ENCODE data around the gene MIDN.

The MIDN gene

DNA sequence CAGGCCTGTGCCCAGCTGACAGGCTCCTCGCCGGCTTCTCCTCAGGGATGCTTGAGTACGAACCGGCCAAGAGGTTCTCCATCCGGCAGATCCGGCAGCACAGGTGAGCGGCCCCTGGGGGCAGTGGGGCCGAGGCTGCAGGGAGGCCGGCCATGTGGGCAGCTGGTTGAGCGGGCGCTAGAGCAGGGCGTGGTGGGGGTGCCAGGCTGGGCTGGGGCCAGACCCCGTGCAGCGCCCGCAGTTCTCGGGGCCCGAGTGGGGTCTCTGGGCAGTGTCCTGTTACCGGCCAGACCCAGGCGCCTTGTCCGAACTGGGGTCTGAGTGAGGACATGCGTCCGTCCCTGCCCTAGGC, 26.5 kb upstream of the MIDN start:
- Histone ChIP-seq H3K27me3 (replicated peaks in 2 of 5; ENCODE audit: control insufficient read depth in 4 of 5, insufficient read depth in 5 of 5, low read length in 4 of 5) (no peaks in the 10 kb centered on the region), H3K36me3 (ENCODE audit: control insufficient read depth in 4 of 4, insufficient read depth in 4 of 4, low read length in 3 of 4) (peaks cover 0 to 70% (median 43%) of the 10 kb centered on the region in 4 experiments), H3K9me3 (ENCODE audit: control extremely low read depth in 1 of 5, control insufficient read depth in 4 of 5, insufficient read depth in 2 of 5, low read depth in 1 of 5, low read length in 4 of 5) (no peaks in the 10 kb centered on the region), H3K4me3 (ENCODE audit: control insufficient read depth in 1 of 7, extremely low read depth in 1 of 7, insufficient read depth in 4 of 7, low read depth in 2 of 7, low read length in 6 of 7) (no peak overlapping the region), H3K27ac (ENCODE audit: insufficient read depth in 1 of 2, low read depth in 1 of 2, low read length in 2 of 2, poor library complexity in 1 of 2, severe bottlenecking in 2 of 2) (no peak overlapping the region), H3K4me1 (ENCODE audit: control extremely low read depth in 1 of 4, control insufficient read depth in 4 of 4, insufficient read depth in 4 of 4, low read length in 3 of 4) (peaks cover 0 to 4% (median 0%) of the 10 kb centered on the region in 4 experiments)
- ChIA-PET CTCF (interaction anchor here (0.6 to 4.6 kb wide), 11 partner anchors 8 to 157 kb away, joined by 3 to 33 read pairs (median 6); partner anchors contain the start of gene ATP5F1D), POLR2A (no interaction called here)
- no peak for DNase-seq
- WGBS (ENCODE audit: insufficient coverage): 97% methylated on average over 22 of the region's 22 CpGs

DNA sequence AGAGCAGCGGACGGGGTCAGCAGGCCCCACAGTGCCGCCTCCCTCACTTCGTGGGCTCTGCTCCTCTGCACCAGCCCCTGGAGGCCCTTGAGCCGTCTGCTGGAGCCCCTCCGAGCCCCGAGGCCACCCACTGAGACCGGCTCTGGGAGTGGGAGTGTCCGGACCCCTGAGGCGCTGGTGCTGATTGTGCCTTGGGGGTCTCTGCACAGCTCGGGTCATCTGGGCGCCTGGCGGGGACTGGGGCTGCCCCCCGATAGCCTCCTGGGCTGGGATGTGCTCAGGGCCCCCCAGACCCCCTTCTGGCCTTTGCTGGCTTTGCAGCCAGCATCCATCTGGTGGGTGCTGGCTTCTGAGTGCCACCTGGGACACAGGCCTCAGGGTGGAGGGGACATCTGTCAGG, 26.0 kb upstream of the MIDN start:
- ChIA-PET CTCF (interaction anchor here (0.6 to 4.6 kb wide), 9 partner anchors 10 to 158 kb away, joined by 3 to 33 read pairs (median 6); partner anchors contain the start of gene ATP5F1D), POLR2A (no interaction called here)
- no peaks in the 10 kb centered on the region for H3K27me3 ChIP-seq (replicated peaks in 2 of 5; ENCODE audit: control insufficient read depth in 4 of 5, insufficient read depth in 5 of 5, low read length in 4 of 5)
- WGBS (ENCODE audit: insufficient coverage): 98% methylated on average over 14 of the region's 14 CpGs
- H3K9me3 ChIP-seq (ENCODE audit: control extremely low read depth in 1 of 5, control insufficient read depth in 4 of 5, insufficient read depth in 2 of 5, low read depth in 1 of 5, low read length in 4 of 5): no peaks in the 10 kb centered on the region
- DNase-seq: no peak
- H3K4me3 ChIP-seq (ENCODE audit: control insufficient read depth in 1 of 7, extremely low read depth in 1 of 7, insufficient read depth in 4 of 7, low read depth in 2 of 7, low read length in 6 of 7): no peak overlapping the region
- peaks cover 0 to 4% (median 0%) of the 10 kb centered on the region in 4 experiments for H3K4me1 ChIP-seq (ENCODE audit: control extremely low read depth in 1 of 4, control insufficient read depth in 4 of 4, insufficient read depth in 4 of 4, low read length in 3 of 4)
- no peak overlapping the region for H3K27ac ChIP-seq (ENCODE audit: insufficient read depth in 1 of 2, low read depth in 1 of 2, low read length in 2 of 2, poor library complexity in 1 of 2, severe bottlenecking in 2 of 2)
- peaks cover 2 to 72% (median 45%) of the 10 kb centered on the region in 4 experiments for H3K36me3 ChIP-seq (ENCODE audit: control insufficient read depth in 4 of 4, insufficient read depth in 4 of 4, low read length in 3 of 4)

DNA sequence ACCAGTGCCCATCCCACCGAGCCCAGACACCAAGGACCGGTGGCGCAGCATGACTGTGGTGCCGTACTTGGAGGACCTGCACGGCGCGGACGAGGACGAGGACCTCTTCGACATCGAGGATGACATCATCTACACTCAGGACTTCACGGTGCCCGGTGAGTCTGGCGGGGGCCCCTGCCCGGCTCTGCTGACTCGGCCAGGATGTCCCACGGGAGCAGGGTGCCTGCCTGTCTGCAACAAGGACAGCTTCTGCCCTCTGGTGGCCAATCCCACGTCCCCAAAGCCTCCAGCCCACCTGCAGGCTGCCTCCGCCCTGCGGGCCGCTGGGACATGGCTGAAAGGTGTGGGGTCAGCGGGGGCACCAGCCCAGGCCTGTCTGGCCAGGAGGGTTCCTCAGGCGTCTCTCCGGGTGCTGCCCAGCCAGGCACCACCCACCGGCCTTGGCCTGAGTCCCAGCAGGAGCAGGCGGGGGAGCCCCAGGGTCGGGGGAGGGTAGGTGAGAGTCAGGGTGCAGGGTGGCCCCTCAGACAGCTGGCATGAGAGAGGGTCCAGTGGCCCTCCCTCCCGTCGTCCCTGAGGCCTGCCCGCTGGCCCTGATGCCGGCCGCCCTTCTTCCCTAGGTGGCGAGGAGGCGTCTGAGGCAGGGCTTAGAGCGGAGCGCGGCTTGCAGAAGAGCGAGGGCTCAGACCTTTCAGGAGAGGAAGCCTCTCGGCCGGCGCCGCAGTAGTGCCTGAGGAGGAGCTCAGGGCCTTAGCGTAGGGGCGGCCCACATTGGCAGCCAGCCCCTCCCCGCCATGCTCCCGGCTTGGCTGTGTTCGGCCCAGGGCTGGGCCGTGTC, 25.1 kb upstream of the MIDN start:
- Histone ChIP-seq H3K9me3 (ENCODE audit: control extremely low read depth in 1 of 5, control insufficient read depth in 4 of 5, insufficient read depth in 2 of 5, low read depth in 1 of 5, low read length in 4 of 5) (no peaks in the 10 kb centered on the region), H3K4me1 (ENCODE audit: control extremely low read depth in 1 of 4, control insufficient read depth in 4 of 4, insufficient read depth in 4 of 4, low read length in 3 of 4) (peaks cover 0 to 3% (median 0%) of the 10 kb centered on the region in 4 experiments), H3K27ac (ENCODE audit: insufficient read depth in 1 of 2, low read depth in 1 of 2, low read length in 2 of 2, poor library complexity in 1 of 2, severe bottlenecking in 2 of 2) (no peak overlapping the region), H3K36me3 (ENCODE audit: control insufficient read depth in 4 of 4, insufficient read depth in 4 of 4, low read length in 3 of 4) (peaks cover 2 to 79% (median 49%) of the 10 kb centered on the region in 4 experiments), H3K4me3 (ENCODE audit: control insufficient read depth in 1 of 7, extremely low read depth in 1 of 7, insufficient read depth in 4 of 7, low read depth in 2 of 7, low read length in 6 of 7) (no peak overlapping the region), H3K27me3 (replicated peaks in 2 of 5; ENCODE audit: control insufficient read depth in 4 of 5, insufficient read depth in 5 of 5, low read length in 4 of 5) (no peaks in the 10 kb centered on the region)
- 92% methylated on average over 38 of the region's 48 CpGs for WGBS (ENCODE audit: insufficient coverage)
- peak in 2 of 3 donors; percentile 52 to 59 for DNase-seq
- POLR2A ChIA-PET: interaction anchor here (0.6 to 0.9 kb wide), 2 partner anchors 17 to 46 kb away, joined by 3 read pairs; no protein-coding TSS in a partner anchor
- CTCF ChIA-PET: interaction anchor here (0.9 to 4.6 kb wide), 10 partner anchors 11 to 159 kb away, joined by 3 to 33 read pairs (median 5); partner anchors contain the start of gene ATP5F1D

DNA sequence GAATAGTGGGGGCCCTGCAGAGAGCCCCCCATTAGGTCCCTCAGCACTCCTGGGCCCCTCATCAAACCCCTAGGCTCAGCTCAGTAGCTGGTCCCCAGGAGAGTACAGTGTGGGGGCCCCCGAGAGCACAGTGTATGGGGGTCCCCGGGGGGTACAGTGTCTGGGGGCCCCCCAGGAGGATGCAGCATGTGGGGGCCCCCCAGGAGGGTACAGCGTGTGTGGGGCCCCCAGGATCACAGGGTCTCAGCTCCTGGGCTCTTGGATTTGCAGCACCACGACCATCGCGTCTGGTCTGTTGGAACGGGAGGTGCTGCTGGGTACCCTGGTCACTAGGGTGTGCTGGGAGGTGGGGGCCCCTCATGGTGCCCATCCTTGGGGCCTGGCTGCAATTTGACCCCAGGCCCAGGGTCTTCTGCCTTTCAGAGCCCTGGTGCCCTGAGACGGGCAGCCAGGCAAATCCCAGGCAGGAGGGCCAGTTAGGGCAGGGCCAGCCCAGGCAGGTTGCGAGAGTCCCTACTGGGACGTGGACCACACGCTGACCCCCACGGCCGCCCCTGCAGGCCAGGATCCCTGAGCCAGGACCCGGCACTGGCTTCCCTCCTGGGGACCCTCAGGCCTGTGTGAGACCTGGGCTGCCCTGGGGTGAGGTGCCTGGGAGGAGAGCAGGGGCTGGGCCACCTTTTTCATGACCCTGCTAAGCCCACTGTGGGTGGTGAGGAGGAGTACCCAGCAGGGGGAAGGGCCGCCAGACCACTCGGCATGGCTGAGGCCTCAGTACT, 24.1 kb upstream of the MIDN start:
- Histone ChIP-seq H3K4me3 (ENCODE audit: control insufficient read depth in 1 of 7, extremely low read depth in 1 of 7, insufficient read depth in 4 of 7, low read depth in 2 of 7, low read length in 6 of 7) (no peak overlapping the region), H3K9me3 (ENCODE audit: control extremely low read depth in 1 of 5, control insufficient read depth in 4 of 5, insufficient read depth in 2 of 5, low read depth in 1 of 5, low read length in 4 of 5) (no peaks in the 10 kb centered on the region), H3K4me1 (ENCODE audit: control extremely low read depth in 1 of 4, control insufficient read depth in 4 of 4, insufficient read depth in 4 of 4, low read length in 3 of 4) (no peaks in the 10 kb centered on the region), H3K36me3 (ENCODE audit: control insufficient read depth in 4 of 4, insufficient read depth in 4 of 4, low read length in 3 of 4) (peaks cover 2 to 79% (median 48%) of the 10 kb centered on the region in 4 experiments), H3K27ac (ENCODE audit: insufficient read depth in 1 of 2, low read depth in 1 of 2, low read length in 2 of 2, poor library complexity in 1 of 2, severe bottlenecking in 2 of 2) (no peak overlapping the region), H3K27me3 (replicated peaks in 2 of 5; ENCODE audit: control insufficient read depth in 4 of 5, insufficient read depth in 5 of 5, low read length in 4 of 5) (no peaks in the 10 kb centered on the region)
- POLR2A ChIA-PET: interaction anchor here (0.6 to 0.7 kb wide), 2 partner anchors 15 to 45 kb away, joined by 3 to 5 read pairs; no protein-coding TSS in a partner anchor
- 97% methylated on average over 14 of the region's 16 CpGs for WGBS (ENCODE audit: insufficient coverage)
- CTCF ChIA-PET: interaction anchor here (1.0 to 4.6 kb wide), 4 partner anchors 12 to 90 kb away, joined by 4 to 33 read pairs (median 8); no protein-coding TSS in a partner anchor
- DNase-seq: no peak

DNA sequence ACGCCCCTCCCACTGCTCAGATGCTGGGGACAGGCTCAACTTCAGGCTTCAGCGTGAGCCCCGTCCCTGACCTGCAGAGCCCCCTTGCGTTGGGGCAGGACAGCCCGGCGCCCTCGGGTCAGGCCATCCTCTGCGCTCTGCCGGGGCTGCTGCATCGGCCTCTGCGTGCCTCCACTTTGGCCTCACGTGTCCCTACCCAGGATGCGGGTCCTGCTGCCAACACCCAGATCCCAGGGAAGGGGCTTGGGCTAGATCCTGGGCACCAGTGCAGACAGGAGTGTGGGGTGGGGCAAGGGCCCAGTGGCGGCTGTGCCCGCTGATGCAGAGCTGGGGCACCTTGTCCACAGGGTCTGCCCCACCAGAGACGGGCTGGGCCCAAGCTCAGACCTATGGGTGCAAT, 23.5 kb upstream of the MIDN start:
- no peak for DNase-seq
- H3K27ac ChIP-seq (ENCODE audit: insufficient read depth in 1 of 2, low read depth in 1 of 2, low read length in 2 of 2, poor library complexity in 1 of 2, severe bottlenecking in 2 of 2): no peak overlapping the region
- H3K9me3 ChIP-seq (ENCODE audit: control extremely low read depth in 1 of 5, control insufficient read depth in 4 of 5, insufficient read depth in 2 of 5, low read depth in 1 of 5, low read length in 4 of 5): no peaks in the 10 kb centered on the region
- 96% methylated on average over 15 of the region's 16 CpGs for WGBS (ENCODE audit: insufficient coverage)
- CTCF ChIA-PET: no interaction called here
- no peak overlapping the region for H3K4me3 ChIP-seq (ENCODE audit: control insufficient read depth in 1 of 7, extremely low read depth in 1 of 7, insufficient read depth in 4 of 7, low read depth in 2 of 7, low read length in 6 of 7)
- no peaks in the 10 kb centered on the region for H3K27me3 ChIP-seq (replicated peaks in 2 of 5; ENCODE audit: control insufficient read depth in 4 of 5, insufficient read depth in 5 of 5, low read length in 4 of 5)
- POLR2A ChIA-PET: interaction anchor here (0.7 kb wide), 1 partner anchor 16 kb away, joined by 5 read pairs; no protein-coding TSS in a partner anchor
- no peaks in the 10 kb centered on the region for H3K4me1 ChIP-seq (ENCODE audit: control extremely low read depth in 1 of 4, control insufficient read depth in 4 of 4, insufficient read depth in 4 of 4, low read length in 3 of 4)
- H3K36me3 ChIP-seq (ENCODE audit: control insufficient read depth in 4 of 4, insufficient read depth in 4 of 4, low read length in 3 of 4): peaks cover 2 to 77% (median 47%) of the 10 kb centered on the region in 4 experiments

DNA sequence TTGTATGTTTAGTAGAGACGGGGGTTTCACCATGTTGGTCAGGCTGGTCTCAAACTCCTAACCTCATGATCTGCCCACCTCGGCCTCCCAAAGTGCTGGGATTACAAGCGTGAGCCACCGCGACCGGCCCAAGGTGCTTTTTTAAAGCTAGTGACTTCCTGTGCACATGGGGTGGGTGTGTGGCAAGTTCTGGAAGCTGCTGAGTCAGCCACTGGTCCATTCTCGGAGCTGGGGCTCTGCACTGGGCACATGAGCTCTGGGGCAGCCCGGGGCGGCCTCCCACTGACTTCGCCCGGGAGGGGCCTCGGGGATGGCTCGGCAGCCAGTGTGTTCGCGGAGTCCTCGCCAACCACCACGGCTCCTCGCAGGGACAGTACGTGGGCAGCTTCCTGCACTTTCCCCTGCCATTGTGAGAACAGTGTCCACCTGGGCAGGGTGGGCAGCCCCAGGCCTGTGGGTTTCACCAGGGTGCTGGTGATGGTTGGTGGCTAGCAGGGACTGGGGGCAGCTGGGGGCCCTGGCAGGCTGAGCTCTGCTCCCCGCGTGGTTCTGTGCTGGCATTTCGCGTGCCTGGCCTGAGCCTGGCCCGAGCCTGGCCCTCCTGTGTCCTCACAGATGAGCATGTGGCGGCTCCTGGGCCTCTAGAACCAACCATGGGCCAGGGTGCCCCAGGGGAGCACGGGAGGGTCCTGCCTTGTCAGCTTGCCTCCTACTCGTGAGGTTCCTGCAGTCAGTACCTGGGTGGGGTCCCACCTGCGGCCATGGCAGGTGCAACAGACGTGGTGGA, 22.8 kb upstream of the MIDN start:
- Histone ChIP-seq H3K4me1 (ENCODE audit: control extremely low read depth in 1 of 4, control insufficient read depth in 4 of 4, insufficient read depth in 4 of 4, low read length in 3 of 4) (no peaks in the 10 kb centered on the region), H3K9me3 (ENCODE audit: control extremely low read depth in 1 of 5, control insufficient read depth in 4 of 5, insufficient read depth in 2 of 5, low read depth in 1 of 5, low read length in 4 of 5) (no peaks in the 10 kb centered on the region), H3K27ac (ENCODE audit: insufficient read depth in 1 of 2, low read depth in 1 of 2, low read length in 2 of 2, poor library complexity in 1 of 2, severe bottlenecking in 2 of 2) (no peak overlapping the region), H3K36me3 (ENCODE audit: control insufficient read depth in 4 of 4, insufficient read depth in 4 of 4, low read length in 3 of 4) (peaks cover 2 to 69% (median 43%) of the 10 kb centered on the region in 4 experiments), H3K27me3 (replicated peaks in 2 of 5; ENCODE audit: control insufficient read depth in 4 of 5, insufficient read depth in 5 of 5, low read length in 4 of 5) (no peaks in the 10 kb centered on the region), H3K4me3 (ENCODE audit: control insufficient read depth in 1 of 7, extremely low read depth in 1 of 7, insufficient read depth in 4 of 7, low read depth in 2 of 7, low read length in 6 of 7) (no peak overlapping the region)
- 96% methylated on average over 23 of the region's 29 CpGs for WGBS (ENCODE audit: insufficient coverage)
- POLR2A ChIA-PET: no interaction called here
- DNase-seq: no peak
- CTCF ChIA-PET: interaction anchor here (1.1 to 1.2 kb wide), 3 partner anchors 9 to 21 kb away, joined by 3 to 5 read pairs (median 4); no protein-coding TSS in a partner anchor

Measured in common myeloid progenitor, CD34-positive (primary cell).